HG02678 (cell line): ENCODE data around the gene CARNS1.

ENCODE experiments used
- ATAC-seq: cut with Tn5 transposase; IDR thresholded peaks from one replicate; pipeline ENCODE4 v1.9.1; 2021; ENCODE audit warnings: mild to moderate bottlenecking, moderate library complexity; ENCODE audit not compliant: unreplicated experiment

Gene CARNS1

DNA sequence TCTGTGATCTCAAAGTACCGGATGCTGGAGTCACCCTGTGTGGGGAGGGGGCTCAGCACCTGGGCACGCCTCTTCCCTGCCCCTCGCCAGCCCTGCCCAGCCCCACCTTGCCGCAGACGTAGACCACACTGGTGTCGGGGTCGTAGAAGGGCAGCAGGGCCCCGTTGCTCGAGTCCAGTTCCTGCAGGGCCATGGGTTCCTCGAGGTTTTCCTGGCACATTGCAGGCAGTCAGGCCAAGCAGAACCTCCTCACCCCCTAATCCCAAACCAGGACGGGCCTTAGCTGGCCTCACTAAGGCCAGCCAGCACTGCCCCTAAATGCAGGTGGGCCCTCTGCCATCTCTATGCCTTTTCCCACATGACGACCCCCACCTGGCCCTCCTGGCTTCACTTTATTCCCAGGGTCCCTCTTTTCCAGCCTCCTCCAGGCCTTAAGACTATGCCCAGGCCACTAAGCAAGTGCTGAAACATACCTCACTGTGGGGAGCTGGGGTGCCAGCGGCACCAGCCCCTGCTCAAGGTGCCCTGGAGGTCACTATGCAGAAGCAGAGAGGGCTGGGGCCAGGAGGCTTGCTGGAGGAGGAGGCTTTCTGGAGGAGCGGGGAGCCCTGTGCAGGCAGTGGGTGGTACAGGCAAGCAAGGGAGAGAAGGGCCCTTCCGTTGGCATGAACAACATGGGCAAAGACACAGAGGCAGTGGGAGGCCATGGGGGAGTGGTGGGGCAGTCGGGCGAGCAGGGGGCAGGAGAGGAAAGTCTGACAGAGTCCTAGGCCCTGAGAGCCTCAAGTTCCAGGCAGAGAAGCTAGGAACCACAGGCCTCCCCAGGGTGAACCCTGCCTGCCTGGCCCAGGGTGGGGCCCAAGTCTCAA, 25.0 kb downstream of the CARNS1 start:
- ATAC-seq: no peak

DNA sequence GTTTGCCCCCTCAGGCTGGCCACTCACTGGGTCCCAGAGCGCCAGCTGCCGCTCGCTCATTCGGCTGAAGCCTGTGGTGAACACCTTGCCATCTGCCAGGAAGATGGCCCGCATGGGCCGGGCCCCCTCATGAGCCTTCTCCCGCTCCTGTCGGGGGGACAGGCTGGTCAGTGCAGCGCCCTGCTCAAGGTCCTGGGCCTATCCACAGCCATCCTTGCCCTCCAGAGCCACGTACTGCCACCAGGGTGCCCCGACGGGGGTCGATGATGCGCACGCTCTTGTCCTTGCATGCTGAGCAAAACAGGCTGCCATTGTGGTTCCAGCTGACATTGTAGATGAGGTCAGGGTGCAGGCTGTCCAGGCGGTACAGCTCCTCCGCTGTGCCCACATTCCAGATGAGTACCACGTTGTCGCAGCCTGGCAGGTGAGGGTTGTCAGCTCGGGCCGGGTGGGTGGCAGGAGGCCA, 25.7 kb downstream of the CARNS1 start:
- ATAC-seq: no peak

DNA sequence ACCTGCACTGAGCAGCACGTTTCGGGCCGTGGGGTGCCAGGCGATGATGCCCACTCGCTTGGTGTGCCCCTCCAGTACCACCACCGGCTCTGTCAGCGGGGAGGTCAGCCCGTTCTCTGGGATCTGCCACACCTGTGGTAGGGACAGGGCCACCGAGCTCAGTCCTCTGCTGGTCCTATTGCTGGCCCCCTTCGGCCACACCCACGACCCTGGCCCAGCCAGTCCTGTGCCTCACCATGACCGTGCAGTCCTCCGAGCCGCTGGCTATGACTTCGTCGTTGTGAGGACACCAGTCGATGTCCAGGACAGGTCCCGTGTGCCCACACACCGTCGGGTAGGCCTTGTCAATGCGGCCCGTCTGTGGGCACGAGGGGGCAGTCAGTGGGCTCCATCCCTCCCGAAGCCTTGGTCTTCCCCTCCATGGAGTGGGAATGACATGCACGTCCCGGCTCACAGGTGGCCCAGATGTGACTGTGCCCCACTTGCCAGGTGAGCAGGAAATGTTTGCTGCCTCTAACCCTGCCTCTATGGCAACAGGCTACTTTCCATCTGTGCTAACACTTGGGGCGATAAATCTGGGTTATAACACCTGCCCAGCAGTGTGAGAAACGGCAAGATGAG, 26.4 kb downstream of the CARNS1 start:
- no peak for ATAC-seq

DNA sequence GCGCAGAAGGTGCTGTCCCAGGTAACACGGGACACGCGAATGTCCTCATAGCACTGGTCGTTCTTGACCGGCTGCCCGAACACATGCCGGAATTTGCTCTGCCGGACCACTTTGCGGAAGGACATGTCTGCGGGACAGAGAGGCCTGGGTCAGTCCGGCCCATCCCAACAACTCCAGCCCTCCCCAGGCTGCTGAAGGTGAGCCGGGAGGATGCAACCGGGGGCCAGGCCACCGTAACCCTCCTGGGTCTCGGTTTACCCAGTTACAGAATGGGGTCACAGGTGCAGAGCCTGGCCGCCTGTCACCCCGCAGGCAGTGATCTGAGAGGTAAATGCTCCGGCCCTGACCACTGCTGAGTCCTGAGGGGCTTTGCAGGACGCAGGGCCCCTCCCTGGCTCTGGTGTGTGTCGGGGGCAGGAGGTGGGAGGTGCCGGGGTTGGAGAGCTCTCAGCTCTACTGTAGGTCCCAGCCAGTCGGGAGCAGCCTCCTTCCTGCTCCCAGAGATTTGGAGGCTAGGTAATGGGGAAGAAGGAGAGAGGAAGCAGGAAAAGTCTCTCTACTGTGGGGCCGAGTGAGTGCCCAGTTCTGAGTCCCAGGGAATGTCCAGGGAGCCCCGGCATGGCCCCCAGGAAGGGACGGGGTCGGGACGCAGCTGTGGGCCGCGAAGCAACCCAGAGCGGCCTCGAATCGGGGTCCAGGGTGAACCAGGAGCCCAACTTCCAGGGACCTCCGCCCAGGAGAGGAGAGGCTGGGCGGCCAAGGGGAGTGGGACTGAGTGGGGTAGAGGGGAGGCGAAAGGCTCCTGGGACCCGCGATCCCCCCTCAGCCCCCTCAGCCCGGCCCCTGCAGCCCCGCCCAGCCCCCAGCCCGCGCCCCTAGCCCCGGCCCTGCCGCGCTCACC, 27.3 kb downstream of the CARNS1 start:
- peak; percentile 9 for ATAC-seq

DNA sequence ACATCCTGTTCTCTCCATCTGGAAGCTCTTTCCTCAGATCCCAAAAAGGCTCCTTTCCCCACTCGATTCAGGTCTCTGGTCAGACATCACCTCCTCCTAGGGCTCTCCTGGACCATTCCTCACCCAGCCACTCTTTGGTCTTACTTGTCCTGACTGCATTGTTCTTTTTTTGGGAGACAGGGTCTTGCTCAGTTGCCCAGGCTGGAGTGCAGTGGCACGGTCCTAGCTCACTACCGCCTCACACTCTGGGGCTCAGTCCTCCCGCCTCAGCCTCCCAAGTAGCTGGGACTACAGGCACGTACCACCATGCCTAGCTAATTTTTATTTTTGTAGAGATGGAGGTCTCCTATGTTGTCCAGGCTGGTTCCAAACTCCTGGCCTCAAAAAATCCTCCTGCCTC, 30.0 kb downstream of the CARNS1 start:
- ATAC-seq: no peak

DNA sequence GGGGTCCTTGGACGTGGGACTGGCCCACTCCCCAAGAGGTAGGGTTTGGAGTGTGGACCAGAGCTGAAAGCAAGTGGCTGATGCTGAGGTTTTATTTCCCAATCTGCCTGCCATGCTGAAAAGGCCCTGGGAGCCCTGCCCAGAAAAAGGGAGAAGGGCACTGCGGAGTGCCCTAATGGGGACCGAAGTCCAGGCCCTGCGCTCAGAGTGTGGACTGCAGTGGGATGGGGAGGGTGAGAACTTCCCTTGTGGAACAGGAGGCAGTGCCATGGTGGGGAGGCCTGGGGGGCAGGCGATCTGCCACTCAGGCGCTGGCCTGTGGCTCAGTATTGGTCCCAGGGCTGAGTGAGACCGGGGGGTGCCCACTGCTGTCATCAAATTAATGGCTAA, 32.7 kb downstream of the CARNS1 start:
- ATAC-seq: no peak

DNA sequence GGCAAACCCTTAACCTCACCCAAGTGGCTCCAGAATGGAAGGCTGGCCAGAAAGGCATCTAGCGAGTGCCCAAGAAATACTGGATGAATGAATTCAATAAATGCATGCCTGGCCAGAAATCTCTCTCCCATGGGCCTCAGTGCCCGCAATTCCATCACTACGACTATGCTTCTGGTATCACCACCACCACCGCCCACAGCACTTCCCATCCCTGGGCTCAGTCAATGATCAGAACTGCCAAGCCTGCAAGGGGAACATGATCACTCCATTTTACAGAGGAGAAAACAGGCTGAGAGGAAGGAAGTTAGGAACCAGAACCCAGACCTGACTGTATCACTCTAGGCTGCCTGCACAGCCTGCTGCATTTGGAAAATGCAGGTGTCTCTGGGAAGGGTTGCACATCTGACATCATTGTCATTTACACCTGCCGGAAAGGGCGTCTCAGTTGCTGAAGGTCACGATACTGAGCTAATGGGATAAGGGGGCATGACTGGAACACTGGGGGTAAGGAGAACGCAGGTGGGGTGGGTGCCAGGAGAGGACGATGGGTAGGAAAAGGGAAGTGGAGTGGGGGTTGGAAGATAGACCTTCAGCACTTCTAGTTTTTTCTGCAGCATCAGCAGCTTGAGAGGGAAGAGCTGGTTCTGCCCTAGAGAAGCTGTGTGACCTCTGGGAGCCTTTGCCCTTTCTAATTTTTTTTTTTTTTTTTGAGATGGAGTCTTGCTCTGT, 33.8 kb downstream of the CARNS1 start:
- ATAC-seq: no peak

DNA sequence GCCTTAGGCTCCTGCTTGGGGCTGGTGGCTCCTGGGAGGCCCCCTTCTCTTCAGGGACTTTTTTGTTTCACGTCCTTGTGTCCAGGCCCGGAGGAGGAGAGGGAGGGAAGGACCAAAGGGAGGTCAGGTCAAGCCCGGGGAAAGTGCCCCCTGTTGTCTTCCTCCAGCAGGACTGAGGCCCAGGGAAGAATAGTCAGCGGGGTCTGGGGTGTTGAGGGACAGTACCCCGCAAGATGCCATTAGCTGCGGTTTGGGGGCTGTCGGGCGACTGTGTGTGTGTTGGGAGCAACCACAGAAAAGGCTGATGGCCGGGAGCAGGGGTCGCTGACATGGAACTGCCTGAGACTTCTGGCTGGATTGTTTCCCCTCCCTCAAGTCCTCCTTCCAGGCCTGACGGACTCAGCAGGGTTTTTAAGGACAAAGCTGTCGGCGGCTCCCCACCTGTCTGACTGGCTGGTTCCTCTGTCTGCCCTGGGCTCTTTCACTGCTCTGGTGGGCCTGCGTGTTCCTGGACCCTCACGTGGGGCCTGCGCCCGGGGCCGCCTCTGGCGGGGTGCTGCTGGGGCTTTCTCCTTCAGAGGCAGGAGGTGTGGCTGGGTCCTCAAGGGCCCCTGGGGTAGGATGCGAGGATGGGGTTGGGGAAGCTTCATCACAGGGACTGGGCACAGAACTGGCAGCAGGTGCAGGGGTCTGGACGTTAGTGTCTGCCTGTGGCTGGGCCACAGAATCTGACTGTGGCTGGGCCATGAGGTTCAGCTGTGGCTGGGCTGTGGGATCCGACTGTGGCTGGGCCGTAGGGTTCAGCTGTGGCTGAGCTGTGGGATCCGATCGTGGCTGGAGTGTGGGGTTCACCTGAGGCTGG, 35.5 kb downstream of the CARNS1 start:
- ATAC-seq: no peak

DNA sequence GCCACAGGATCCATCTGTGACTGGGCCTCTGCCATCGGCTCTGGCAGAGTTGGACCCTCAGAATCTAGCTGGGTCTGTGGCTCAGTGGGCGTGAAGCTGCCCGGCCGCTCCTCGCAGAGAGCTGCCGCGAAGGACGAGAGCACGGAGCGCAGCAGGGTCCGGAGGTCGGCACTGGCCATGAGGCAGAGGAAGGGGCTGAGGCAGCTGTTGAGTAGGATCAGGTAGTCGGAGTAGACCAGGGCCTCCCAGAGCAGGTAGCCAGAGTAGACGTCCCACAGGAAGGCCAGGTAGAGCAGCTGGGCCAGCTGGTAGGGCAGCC, 36.1 kb downstream of the CARNS1 start:
- ATAC-seq: no peak

DNA sequence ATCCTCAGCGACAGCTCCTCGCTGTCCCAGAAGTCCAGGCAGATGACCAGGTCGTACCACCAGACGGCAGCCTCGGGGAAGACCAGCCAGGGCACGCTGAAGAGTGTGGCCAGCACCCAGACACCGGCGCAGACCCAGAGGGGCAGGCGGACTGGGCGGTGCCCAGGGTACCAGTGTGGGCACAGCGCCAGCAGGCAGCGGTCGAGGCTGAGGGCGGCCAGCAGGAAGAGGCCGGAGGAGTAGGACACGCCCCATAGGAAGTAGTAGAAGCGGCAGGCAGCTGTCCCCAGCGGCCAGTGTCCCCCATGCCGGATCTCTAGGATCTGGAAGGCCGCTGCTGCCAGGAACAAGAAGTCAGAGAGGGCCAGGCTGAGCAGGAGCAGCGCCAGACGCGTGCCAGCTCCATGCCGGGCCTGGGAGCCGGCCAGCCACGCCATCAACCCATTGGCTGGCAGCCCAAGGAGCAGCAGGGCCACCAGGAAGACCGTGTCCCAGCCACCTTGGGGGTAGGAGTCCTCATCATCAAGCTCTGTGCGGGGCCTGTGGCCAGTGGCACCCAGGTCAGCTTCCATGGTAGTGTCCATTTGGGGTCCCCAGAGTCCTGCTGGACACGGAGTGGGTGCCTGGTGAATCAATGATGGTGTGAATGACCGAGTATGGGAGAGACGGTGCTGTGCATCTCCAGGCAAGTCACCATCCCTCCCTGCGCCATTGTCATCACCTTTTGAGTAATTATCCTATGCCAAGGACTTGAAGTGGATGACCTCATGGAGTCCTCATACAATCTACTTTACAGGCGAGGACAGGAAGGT, 36.9 kb downstream of the CARNS1 start, which contains the start of gene GPR152:
TSS of gene GPR152 (minus strand) at position 589 of the 812 bp plus-strand sequence. CDS start at position 584, 5 bp downstream.
- no peak for ATAC-seq

DNA sequence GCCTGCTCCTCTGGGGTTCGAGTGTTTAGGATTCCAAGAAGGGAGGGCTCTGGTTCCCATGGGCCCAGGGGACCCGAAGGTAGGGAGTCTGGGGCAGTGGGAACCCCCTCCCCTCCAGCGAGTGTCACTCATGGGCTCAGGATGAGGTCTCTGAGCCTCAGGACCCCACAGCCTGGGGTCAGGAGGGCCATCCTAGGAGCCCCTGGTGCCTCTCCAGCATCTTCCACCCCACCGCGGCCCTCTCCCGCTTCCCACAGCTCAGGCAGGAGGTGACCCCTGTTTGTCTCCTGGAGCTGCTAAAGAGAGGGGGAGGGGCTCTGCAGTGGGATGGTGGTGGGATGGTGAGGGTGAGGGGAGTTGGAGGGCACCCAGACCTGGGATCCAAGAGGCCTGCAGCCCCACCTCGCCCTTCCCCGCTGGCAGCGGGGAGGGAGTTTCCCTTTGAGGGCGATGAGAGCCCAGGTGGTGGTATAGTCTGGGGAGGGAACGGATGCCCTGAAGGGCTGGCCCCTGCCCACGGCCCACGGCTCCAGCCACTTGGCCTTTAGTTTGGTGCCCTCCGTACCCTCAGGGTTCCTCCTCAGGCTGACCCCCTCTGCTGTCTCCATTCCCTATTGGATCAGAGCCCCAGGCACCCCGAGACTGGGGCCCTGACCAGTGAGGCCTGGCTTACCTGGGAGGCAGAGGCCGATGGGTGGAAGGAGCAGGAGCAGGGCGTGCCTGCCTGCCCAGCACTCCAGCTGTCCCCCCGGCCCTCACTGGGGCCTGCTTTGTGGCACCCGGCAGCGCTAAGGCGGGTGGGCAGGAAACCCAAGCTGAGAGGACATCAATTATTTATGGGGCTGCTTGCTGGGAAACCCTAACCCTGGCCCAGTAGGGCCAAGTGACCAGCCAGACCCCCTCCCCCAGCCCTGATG, 38.6 kb downstream of the CARNS1 start:
- no peak for ATAC-seq

DNA sequence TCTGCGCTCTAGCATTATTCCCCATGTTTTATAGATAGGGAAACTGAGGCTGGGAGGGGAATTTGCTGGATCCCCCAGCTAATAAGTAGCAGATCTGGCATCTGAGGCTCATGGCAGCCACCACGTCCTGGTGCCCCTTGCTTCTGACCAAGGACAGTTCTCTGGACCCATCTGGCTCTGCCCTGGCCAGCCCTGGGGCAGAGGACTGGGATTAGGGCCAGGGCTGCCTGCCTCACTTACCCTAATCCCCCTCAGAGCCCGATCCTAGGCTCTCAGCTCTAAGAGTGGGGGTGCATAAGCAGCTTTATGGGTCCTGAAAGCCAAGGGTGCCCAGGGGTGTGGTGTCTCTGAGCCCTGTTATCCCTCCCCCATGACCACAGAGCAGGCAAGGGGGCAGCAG, 39.6 kb downstream of the CARNS1 start, which contains the start of gene CABP4:
TSS of gene CABP4 (plus strand) at position 301 of the 400 bp plus-strand sequence. CDS start at position 371, 70 bp downstream.
- no peak for ATAC-seq

DNA sequence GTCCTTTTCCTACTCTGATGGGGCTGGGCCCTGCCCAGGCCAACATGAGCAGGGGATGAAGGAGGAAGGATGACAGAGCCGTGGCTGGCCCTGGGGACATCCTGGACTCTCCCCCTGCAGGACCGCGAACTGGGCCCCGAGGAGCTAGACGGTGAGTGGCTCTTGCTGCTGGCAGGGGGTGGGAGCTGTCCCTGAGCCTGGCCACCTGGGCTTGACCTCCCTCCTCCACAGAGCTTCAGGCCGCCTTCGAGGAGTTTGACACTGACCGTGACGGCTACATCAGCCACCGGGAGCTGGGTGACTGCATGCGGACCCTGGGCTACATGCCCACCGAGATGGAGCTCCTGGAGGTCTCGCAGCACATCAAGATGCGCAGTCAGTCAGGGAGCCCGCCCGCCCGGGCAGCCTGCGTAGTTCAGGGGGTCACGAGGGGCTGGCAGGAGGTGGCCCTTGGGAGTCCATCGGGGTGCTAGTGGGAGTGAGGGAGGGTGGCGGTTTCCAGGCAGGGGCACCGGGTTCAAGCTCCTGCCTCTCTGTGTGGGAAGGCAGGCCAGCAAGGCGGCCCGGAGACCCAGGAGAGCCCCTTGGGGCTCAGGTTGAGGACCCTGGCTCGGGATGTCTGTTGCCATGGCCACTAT, 40.7 kb downstream of the CARNS1 start:
- ATAC-seq: no peak

DNA sequence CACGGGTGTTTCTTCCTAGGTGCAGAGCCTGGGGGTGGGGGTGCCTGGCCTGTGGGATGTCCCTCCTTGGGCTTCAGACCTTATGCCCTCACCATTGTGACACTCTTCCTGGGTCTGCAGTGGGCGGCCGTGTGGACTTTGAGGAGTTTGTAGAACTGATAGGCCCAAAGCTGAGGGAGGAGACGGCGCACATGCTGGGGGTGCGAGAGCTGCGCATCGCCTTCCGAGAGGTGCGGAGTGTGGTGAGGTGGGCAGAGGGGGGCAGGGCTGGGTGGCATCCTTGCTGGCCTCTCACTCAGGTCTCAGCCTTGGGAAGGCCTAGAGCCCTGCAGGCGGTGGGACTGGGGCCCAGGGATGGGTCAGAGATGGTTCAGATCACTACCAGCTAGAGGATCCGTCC, 42.0 kb downstream of the CARNS1 start:
- no peak for ATAC-seq

DNA sequence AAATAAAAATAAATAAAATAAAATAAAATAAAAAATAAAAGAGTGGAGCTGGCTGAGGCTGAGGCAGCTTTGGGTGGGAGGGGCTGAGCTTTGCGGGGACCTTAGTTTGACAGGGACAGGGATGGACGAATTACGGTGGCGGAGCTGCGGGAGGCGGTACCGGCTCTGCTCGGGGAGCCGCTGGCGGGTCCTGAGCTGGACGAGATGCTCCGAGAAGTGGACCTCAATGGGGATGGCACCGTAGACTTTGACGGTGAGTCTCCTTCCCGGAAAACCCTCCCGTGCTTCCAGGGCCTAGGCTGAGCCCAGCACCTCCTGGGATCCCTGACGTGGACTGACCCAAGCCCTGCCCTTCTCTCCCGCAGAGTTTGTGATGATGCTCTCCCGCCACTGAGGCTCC, 42.8 kb downstream of the CARNS1 start:
- ATAC-seq: no peak

DNA sequence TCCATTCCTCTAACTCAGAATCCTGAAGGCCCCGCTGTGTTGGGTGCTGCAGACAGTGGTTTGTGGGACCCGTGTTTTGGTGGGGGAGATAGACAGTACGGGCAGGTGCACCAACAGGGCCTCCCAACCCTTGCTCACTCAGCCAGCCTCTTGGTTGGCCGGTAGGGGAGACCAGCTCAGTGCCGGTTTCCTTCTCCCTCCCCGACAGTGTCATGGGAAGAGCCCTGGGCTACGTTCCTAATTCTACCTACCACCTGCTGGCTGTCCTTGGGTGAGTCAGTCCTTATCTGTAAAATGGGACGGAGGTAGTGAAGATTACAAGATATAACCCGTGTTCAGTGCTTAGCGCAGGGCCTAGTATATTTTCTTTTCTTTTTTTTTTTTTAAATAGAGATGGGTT, 47.7 kb downstream of the CARNS1 start:
- ATAC-seq: no peak

DNA sequence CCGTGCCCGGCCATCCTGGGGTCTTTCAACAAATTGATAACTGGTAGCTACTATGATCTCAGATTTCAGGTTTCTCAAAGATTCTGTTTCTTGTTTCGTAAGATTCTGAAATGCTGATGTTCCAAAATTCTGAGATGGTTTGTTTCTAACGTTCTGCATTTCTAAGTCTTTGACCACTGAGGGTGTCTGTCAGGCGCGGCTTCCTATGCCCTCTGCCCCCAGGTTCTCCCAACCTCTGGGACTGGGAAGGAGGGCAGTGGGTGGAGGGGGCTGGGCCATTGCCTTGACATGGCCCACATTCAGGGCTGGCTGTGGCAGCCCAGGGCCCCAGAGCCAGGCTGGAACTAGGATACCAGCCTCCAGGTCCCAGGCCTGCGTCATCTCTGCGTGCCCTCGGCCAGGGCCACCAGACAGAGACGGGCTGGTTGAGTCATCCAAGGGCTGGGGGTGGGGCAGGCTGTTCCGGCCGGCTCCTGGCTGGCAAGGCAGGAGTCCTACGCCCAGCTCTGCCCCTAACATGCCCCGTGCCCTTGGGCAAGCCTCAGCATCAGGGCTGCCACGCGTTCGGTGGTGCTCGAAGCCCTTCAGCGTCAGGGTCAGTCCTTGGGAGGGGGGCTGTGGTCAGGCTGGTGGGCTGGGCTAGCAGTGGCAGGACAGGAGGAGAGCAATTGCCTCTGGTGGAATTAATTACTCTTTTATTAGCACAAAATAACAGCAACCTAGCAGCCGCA, 48.4 kb downstream of the CARNS1 start:
- ATAC-seq: no peak
